ENCODE data around the gene ZNF805.

ZNF805 gene

DNA sequence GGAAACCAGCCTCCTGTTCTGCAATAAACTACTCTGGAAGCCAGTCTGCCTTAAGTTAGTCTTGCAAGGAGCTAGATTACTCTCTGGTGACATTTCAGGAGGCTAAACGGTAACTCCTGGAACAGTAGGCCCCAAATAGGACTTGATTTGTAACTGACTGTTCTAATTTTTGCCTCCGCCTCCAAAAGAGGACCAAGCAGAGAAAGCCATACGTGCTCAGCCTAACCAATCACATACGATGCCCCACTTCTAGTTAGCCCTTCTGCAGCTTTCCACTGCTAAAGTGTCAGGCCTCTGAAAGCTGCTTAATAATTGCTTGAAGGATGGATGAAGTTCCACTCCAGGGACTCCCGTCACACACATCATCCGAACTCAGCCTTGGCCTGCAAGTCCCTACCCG lies 744 bp downstream of the ZNF805 start:
- peaks cover 16% of the 10 kb centered on the region for H3K36me3 Mint-ChIP-seq (ENCODE audit: low read depth)
- no peaks in the 10 kb centered on the region for H3K9me3 Mint-ChIP-seq
- H3K27ac Mint-ChIP-seq, result peak overlapping the region; percentile 98 to 100 (median 99)
- TF ChIP-seq, protein P1, sequence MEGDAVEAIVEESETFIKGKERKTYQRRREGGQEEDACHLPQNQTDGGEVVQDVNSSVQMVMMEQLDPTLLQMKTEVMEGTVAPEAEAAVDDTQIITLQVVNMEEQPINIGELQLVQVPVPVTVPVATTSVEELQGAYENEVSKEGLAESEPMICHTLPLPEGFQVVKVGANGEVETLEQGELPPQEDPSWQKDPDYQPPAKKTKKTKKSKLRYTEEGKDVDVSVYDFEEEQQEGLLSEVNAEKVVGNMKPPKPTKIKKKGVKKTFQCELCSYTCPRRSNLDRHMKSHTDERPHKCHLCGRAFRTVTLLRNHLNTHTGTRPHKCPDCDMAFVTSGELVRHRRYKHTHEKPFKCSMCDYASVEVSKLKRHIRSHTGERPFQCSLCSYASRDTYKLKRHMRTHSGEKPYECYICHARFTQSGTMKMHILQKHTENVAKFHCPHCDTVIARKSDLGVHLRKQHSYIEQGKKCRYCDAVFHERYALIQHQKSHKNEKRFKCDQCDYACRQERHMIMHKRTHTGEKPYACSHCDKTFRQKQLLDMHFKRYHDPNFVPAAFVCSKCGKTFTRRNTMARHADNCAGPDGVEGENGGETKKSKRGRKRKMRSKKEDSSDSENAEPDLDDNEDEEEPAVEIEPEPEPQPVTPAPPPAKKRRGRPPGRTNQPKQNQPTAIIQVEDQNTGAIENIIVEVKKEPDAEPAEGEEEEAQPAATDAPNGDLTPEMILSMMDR (IDR thresholded peaks at IDR 0.05; ENCODE audit: unreplicated experiment in 3 of 3), result no peak
- H3K4me1 Mint-ChIP-seq, result peaks cover 16% of the 10 kb centered on the region
- H3K27me3 Mint-ChIP-seq (ENCODE audit: low read depth), result no peaks in the 10 kb centered on the region
- H3K4me3 Mint-ChIP-seq, result peak overlapping the region; percentile 88 to 99 (median 98)

DNA sequence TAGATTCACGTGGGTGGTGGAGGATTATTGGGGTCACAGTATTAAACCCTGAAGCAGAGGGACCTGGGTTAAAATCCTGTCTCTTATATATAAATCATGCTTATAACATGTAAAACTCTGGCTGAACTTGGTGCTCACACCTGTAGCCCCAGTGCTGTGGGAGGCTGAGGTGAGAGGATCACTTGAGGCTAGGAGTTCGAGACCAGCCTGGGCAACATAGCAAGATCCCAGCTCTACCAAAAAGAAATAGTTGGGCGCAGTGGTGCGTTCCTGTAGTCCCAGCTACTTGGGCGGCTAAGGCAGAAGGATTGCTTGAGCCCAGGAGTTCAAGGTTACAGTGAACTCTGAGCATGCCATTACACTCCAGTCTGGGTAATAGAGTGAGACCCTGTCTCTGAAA lies 2.4 kb downstream of the ZNF805 start:
- no peaks in the 10 kb centered on the region for H3K9me3 Mint-ChIP-seq
- no peaks in the 10 kb centered on the region for H3K27me3 Mint-ChIP-seq (ENCODE audit: low read depth)
- peaks cover 16% of the 10 kb centered on the region for H3K4me1 Mint-ChIP-seq

DNA sequence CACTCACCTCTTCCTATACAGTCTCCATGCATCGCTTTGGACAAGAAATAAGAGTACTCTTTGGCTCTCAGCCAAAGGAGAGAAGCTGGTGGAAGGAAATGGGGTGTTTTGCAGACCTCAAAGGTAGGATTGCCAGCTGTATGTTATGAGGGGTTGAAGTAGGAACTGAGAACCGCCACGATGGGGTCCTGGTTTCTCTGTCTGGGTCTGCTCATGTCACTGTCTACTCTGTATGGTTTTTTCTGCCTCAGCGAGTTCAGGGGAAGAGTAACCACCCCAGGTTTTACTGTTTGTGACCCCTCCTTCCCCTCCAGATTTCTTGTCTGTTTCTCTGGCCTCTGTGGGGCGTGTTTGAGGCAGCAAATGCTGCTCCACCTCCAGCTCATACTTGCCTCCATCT lies 4.1 kb downstream of the ZNF805 start:
- Mint-ChIP-seq H3K4me1 (peaks cover 16% of the 10 kb centered on the region), H3K4me3 (peak overlapping the region in 2 of 3 experiments; percentile 9 to 58), H3K9me3 (no peaks in the 10 kb centered on the region), H3K27me3 (ENCODE audit: low read depth) (no peaks in the 10 kb centered on the region), H3K27ac (no peak overlapping the region), H3K36me3 (ENCODE audit: low read depth) (peaks cover 37% of the 10 kb centered on the region)
- TF ChIP-seq, protein P1 (IDR thresholded peaks at IDR 0.05; ENCODE audit: unreplicated experiment in 3 of 3), result no peak

More for the DNA sequence above, 2.4 kb downstream of the ZNF805 start:
- Mint-ChIP-seq H3K27ac (no peak overlapping the region), H3K4me3 (peak overlapping the region; percentile 88 to 99 (median 98)), H3K36me3 (ENCODE audit: low read depth) (peaks cover 28% of the 10 kb centered on the region)
- TF ChIP-seq, protein P1 (IDR thresholded peaks at IDR 0.05; ENCODE audit: unreplicated experiment in 3 of 3), result no peak

DNA sequence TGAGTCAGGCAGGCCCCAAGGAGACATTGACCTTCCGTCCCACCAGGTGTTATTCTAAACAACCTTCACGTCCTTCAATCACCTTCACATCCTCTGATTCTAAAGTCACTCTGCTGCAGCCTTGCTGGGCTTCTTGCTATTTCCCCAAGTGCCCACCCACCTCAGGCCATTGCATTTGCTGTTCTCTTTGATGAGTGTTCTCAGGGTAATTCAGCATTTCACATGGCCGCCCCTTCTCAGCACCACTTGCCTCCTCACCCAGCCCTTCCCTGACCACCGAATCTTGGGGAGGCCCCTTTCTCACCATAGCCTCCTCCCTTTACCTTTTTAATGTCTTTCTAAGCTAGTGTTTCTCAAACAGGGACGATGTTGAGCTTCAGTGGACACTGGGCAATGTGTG lies 4.6 kb downstream of the ZNF805 start:
- Mint-ChIP-seq H3K36me3 (ENCODE audit: low read depth) (peaks cover 40% of the 10 kb centered on the region), H3K27ac (no peak overlapping the region), H3K4me1 (peaks cover 14% of the 10 kb centered on the region), H3K9me3 (no peaks in the 10 kb centered on the region), H3K27me3 (ENCODE audit: low read depth) (no peaks in the 10 kb centered on the region), H3K4me3 (peak overlapping the region in 2 of 3 experiments; percentile 11 to 58)
- TF ChIP-seq, protein P1 (IDR thresholded peaks at IDR 0.05; ENCODE audit: unreplicated experiment in 3 of 3), result no peak

DNA sequence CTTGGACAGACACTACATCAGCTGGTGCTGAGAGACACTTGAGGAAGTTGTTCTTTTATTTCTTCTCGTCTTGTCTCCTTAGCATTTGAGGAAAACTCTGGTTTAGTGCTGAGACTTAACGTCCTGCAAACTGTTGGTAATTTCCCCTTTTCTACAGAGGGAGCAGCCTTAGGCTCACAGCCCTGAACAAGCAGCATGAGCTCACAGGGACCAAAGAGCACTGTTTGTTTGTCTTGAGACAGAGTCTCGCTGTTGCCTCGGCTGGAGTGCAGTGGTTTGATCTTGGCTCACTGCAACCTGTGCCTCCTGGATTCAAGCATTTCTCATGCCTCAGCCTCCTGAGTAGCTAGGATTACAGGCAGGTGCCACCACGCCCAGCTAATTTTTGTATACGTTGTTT lies 5.5 kb downstream of the ZNF805 start:
- H3K27ac Mint-ChIP-seq, result no peak overlapping the region
- H3K9me3 Mint-ChIP-seq, result no peaks in the 10 kb centered on the region
- no peak overlapping the region for H3K4me3 Mint-ChIP-seq
- TF ChIP-seq, protein P1 (IDR thresholded peaks at IDR 0.05; ENCODE audit: unreplicated experiment in 3 of 3), result no peak
- H3K36me3 Mint-ChIP-seq (ENCODE audit: low read depth), result peaks cover 49% of the 10 kb centered on the region
- H3K27me3 Mint-ChIP-seq (ENCODE audit: low read depth), result no peaks in the 10 kb centered on the region
- H3K4me1 Mint-ChIP-seq, result peaks cover 8% of the 10 kb centered on the region

DNA sequence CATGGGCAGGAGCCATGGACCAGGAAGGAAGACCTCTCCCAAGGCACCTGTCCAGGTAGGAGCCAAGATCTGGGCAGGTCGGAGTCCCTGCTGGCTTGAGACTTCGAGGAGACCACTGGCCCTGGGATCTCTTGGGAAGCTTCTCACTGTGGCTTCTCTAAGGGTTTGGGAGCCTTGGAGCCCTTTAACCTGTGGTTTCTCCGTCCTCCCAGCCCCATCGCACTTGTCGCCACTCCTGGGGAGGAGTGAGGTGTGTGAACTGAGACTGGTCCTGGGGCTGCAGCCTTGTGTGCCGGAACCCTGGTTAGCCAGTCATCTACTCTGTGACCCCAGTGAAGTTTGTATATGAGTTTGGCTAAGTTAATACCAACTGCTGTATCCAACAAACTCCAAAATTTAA lies 8.2 kb downstream of the ZNF805 start:
- no peak overlapping the region for H3K4me3 Mint-ChIP-seq
- TF ChIP-seq, protein P1 (IDR thresholded peaks at IDR 0.05; ENCODE audit: unreplicated experiment in 3 of 3), result no peak
- no peaks in the 10 kb centered on the region for H3K27me3 Mint-ChIP-seq (ENCODE audit: low read depth)
- H3K4me1 Mint-ChIP-seq, result no peaks in the 10 kb centered on the region
- no peaks in the 10 kb centered on the region for H3K9me3 Mint-ChIP-seq
- no peak overlapping the region for H3K27ac Mint-ChIP-seq
- peaks cover 69% of the 10 kb centered on the region for H3K36me3 Mint-ChIP-seq (ENCODE audit: low read depth)
